ENCODE results near the gene SFMBT1.

The SFMBT1 gene

DNA sequence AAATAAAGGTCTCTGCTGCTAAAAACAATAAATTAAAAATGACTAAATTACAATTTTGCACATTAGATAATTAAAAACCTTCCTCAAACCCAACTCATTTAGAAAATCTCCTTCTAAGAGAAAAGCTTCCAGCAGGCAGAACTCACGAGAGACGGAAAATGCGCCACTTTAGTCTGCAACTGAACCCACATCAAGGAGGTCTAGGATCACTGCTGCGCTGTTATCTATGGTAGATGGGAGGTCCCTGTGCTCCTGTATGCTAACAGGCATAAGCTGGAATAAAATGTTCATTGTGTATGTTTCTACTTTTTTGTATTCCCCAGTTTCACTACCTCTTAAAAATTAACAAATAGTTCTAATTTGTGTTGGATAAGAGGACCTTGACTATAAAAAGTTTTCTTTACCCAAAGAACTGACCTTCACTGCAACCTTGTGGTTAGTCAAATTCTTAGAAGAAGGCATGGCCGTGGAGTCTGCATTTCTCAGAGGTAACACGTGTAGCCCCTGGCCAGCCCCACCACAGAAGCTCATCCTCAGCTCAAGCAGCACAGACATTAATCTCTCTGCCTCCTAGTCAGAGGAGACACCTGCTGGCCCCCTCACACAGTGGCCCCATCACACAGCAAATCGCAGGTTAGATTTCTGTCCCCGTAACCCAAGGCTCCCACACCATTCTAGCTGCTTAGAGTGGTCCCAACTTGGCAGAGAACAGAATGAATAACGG is 170.8 kb downstream of the SFMBT1 start:
- TF ChIP-seq POLR2AphosphoS5 (IDR thresholded peaks at IDR 0.05; ENCODE audit: low read depth, low read length): no peak
- TF ChIP-seq TAF1 (IDR thresholded peaks at IDR 0.05; ENCODE audit: borderline replicate concordance, insufficient read depth, low read length): no peak
- no peak for TF ChIP-seq FOXP2 (optimal IDR thresholded peaks at IDR 0.05; ENCODE audit: borderline replicate concordance, extremely low read depth, extremely low read length, insufficient read depth)
- no peak for TF ChIP-seq SIN3A (IDR thresholded peaks at IDR 0.05; ENCODE audit: borderline replicate concordance, insufficient read depth, low read length)
- TF ChIP-seq, protein P1, sequence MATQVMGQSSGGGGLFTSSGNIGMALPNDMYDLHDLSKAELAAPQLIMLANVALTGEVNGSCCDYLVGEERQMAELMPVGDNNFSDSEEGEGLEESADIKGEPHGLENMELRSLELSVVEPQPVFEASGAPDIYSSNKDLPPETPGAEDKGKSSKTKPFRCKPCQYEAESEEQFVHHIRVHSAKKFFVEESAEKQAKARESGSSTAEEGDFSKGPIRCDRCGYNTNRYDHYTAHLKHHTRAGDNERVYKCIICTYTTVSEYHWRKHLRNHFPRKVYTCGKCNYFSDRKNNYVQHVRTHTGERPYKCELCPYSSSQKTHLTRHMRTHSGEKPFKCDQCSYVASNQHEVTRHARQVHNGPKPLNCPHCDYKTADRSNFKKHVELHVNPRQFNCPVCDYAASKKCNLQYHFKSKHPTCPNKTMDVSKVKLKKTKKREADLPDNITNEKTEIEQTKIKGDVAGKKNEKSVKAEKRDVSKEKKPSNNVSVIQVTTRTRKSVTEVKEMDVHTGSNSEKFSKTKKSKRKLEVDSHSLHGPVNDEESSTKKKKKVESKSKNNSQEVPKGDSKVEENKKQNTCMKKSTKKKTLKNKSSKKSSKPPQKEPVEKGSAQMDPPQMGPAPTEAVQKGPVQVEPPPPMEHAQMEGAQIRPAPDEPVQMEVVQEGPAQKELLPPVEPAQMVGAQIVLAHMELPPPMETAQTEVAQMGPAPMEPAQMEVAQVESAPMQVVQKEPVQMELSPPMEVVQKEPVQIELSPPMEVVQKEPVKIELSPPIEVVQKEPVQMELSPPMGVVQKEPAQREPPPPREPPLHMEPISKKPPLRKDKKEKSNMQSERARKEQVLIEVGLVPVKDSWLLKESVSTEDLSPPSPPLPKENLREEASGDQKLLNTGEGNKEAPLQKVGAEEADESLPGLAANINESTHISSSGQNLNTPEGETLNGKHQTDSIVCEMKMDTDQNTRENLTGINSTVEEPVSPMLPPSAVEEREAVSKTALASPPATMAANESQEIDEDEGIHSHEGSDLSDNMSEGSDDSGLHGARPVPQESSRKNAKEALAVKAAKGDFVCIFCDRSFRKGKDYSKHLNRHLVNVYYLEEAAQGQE (IDR thresholded peaks at IDR 0.05; ENCODE audit: insufficient read depth in 1 of 2, low read depth in 2 of 2, low read length in 2 of 2): no peak

- TF ChIP-seq TAF1 (IDR thresholded peaks at IDR 0.05; ENCODE audit: borderline replicate concordance, insufficient read depth, low read length) (no peak), FOXP2 (optimal IDR thresholded peaks at IDR 0.05; ENCODE audit: borderline replicate concordance, extremely low read depth, extremely low read length, insufficient read depth) (no peak), POLR2AphosphoS5 (IDR thresholded peaks at IDR 0.05; ENCODE audit: low read depth, low read length) (no peak)
Observed at GRCh38 chr3:52874160-52874701, 171.6 kb downstream of the SFMBT1 start.

GRCh38 chr3:52873433-52874159 is 172.3 kb downstream of the SFMBT1 start:
- TF ChIP-seq SIN3A (IDR thresholded peaks at IDR 0.05; ENCODE audit: borderline replicate concordance, insufficient read depth, low read length) (no peak), POLR2AphosphoS5 (IDR thresholded peaks at IDR 0.05; ENCODE audit: low read depth, low read length) (no peak), TAF1 (IDR thresholded peaks at IDR 0.05; ENCODE audit: borderline replicate concordance, insufficient read depth, low read length) (no peak), FOXP2 (optimal IDR thresholded peaks at IDR 0.05; ENCODE audit: borderline replicate concordance, extremely low read depth, extremely low read length, insufficient read depth) (no peak)
- TF ChIP-seq, protein P1 (IDR thresholded peaks at IDR 0.05; ENCODE audit: insufficient read depth in 1 of 2, low read depth in 2 of 2, low read length in 2 of 2): no peak

- TF ChIP-seq FOXP2 (optimal IDR thresholded peaks at IDR 0.05; ENCODE audit: borderline replicate concordance, extremely low read depth, extremely low read length, insufficient read depth) (no peak), SIN3A (IDR thresholded peaks at IDR 0.05; ENCODE audit: borderline replicate concordance, insufficient read depth, low read length) (no peak), TAF1 (IDR thresholded peaks at IDR 0.05; ENCODE audit: borderline replicate concordance, insufficient read depth, low read length) (no peak), POLR2AphosphoS5 (IDR thresholded peaks at IDR 0.05; ENCODE audit: low read depth, low read length) (no peak)
- TF ChIP-seq, protein P1 (IDR thresholded peaks at IDR 0.05; ENCODE audit: insufficient read depth in 1 of 2, low read depth in 2 of 2, low read length in 2 of 2): no peak
Observed at GRCh38 chr3:52872245-52872644, 173.6 kb downstream of the SFMBT1 start.

GRCh38 chr3:52871761-52872160 is 174.1 kb downstream of the SFMBT1 start:
- TF ChIP-seq FOXP2 (optimal IDR thresholded peaks at IDR 0.05; ENCODE audit: borderline replicate concordance, extremely low read depth, extremely low read length, insufficient read depth) (no peak), TAF1 (IDR thresholded peaks at IDR 0.05; ENCODE audit: borderline replicate concordance, insufficient read depth, low read length) (no peak), SIN3A (IDR thresholded peaks at IDR 0.05; ENCODE audit: borderline replicate concordance, insufficient read depth, low read length) (no peak), POLR2AphosphoS5 (IDR thresholded peaks at IDR 0.05; ENCODE audit: low read depth, low read length) (no peak)
- TF ChIP-seq, protein P1 (IDR thresholded peaks at IDR 0.05; ENCODE audit: insufficient read depth in 1 of 2, low read depth in 2 of 2, low read length in 2 of 2): no peak

All from PFSK-1 (cell line).